Peyer's patch (tissue), 4 donors: ENCODE results near the gene MTSS2.

ENCODE experiments used
- CTCF ChIP-seq, 6 experiments: fragments of 450-650 bp in 4 of 6; fragments of 200-600 bp in 2 of 6; sonication (generic) in 1 of 6; IDR thresholded peaks; one replicate each; pipeline ENCODE4 v1.5.1; 2017 to 2019; ENCODE audit warnings: antibody characterized with exemption in 6 of 6, mild to moderate bottlenecking in 3 of 6, moderate library complexity in 1 of 6
- POLR2A ChIP-seq, 2 donors: fragments of 450-650 bp; IDR thresholded peaks; one replicate each; pipeline ENCODE4 v1.5.1; 2017; ENCODE audit warnings: antibody characterized with exemption in 2 of 2, mild to moderate bottlenecking in 2 of 2, moderate library complexity in 2 of 2

DNA sequence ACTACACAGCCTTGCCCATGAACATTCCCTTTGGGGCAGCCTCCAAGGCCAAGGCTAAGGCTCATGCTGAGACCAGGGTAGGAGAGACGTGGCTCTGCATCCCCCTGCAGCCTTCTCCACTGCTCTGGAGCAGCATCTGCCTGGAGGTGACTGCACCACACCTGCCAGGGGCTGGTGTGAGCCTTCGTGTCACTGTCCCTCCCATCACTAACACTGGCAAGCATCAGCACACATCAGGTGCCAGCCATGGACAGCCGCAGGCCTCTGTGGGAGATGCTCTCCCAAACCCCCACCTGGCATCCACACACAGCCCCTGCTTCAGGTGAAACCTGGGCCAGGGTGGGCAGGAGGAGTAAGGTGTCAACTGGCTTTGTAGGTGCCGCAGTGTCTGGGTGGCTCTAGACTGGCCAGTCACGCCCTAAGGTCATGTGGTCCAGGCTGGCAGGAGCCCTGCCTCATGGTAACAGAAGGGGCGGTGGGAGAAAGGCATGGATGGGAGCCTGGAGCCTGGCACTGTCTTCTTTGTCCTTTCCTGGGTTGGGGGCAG, 18.1 kb upstream of the MTSS2 start:
- TF ChIP-seq CTCF (IDR thresholded peaks at IDR 0.05) (no peak), POLR2A (IDR thresholded peaks at IDR 0.05) (no peak)
